ENCODE results near the gene PGA4.
"Not testable (repeated sequence)": the region's sequence is repeated elsewhere in the genome, so short reads cannot be mapped to it uniquely, and the experiment has no call there.

The PGA4 gene

DNA sequence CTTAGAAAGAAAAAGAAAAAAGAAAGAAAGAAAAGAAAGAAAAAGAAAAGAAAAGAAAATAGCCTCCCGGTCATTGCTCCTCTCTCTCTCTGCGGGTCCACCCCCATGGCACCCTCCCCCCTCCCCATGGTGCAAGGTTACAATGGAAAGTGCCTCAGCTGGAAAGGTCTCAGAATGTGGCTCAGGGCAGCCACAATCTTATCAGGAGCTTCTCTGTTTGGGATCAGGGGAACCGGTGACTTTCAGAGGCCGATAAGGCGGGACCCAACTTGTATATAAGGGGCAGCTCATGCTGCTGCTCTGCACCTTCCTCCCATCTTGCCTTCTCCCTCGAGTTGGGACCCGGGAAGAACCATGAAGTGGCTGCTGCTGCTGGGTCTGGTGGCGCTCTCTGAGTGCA lies at the start of gene PGA4:
Gene PGA4 (plus strand): TSS at position 301 of the 400 bp plus-strand sequence. CDS start 54 bp downstream, at position 355.
- not testable (repeated sequence) for H3K4me3 Mint-ChIP-seq; H3K4me1 Mint-ChIP-seq; H3K27ac Mint-ChIP-seq; H3K27me3 Mint-ChIP-seq; H3K36me3 Mint-ChIP-seq; DNase-seq; ATAC-seq (replicated peaks); H3K9me3 Mint-ChIP-seq

GRCh38 chr11:61172356-61172755 lies 49.8 kb upstream of the PGA4 start:
- H3K9me3 Mint-ChIP-seq = peaks cover 5% of the 10 kb centered on the region in 2 donors
- peaks cover 0 to 4% of the 10 kb centered on the region in 2 donors for H3K36me3 Mint-ChIP-seq
- ATAC-seq (replicated peaks) (no peak), DNase-seq (no peak)
- H3K4me3 Mint-ChIP-seq = peak overlapping the region in 1 of 2 donors; percentile 0
- H3K27ac Mint-ChIP-seq = peak overlapping the region; percentile 47
- H3K4me1 Mint-ChIP-seq = peaks cover 19 to 27% of the 10 kb centered on the region in 2 donors
- H3K27me3 Mint-ChIP-seq = no peaks in the 10 kb centered on the region

DNA sequence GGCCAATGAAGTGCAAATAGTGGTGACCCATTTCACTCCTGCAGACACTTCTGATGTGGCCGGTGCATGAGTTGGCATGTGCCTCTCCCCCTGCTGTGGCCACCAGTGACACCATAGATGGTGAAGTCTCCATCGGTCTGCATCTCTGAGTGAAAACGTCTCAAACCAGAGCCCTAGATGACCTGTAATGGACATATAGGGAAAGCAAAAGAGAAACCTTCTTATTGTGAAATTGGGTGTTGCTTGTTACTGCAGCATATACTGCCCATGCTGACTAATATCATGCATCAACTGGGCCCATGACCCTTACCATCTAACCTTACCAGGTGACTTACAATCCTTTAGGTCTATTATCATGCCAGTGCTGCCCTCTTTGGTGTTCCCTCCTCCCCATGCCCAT lies 49.3 kb upstream of the PGA4 start:
- peaks cover 3 to 5% of the 10 kb centered on the region in 2 donors for H3K9me3 Mint-ChIP-seq
- H3K36me3 Mint-ChIP-seq = peaks cover 0 to 4% of the 10 kb centered on the region in 2 donors
- H3K27me3 Mint-ChIP-seq = no peaks in the 10 kb centered on the region
- H3K27ac Mint-ChIP-seq = peak overlapping the region; percentile 47
- no peak overlapping the region for H3K4me3 Mint-ChIP-seq
- no peak for DNase-seq
- peak in 1 of 2 donors; percentile 23 for ATAC-seq (replicated peaks)
- H3K4me1 Mint-ChIP-seq = peaks cover 17 to 22% of the 10 kb centered on the region in 2 donors

- H3K9me3 Mint-ChIP-seq = peaks cover 3 to 5% of the 10 kb centered on the region in 2 donors
- H3K36me3 Mint-ChIP-seq = peaks cover 0 to 4% of the 10 kb centered on the region in 2 donors
- peaks cover 15 to 19% of the 10 kb centered on the region in 2 donors for H3K4me1 Mint-ChIP-seq
- no peak overlapping the region for H3K4me3 Mint-ChIP-seq
- H3K27me3 Mint-ChIP-seq = no peaks in the 10 kb centered on the region
- ATAC-seq (replicated peaks) = no peak
- DNase-seq = no peak
- H3K27ac Mint-ChIP-seq = no peak overlapping the region
These were observed 48.7 kb upstream of the PGA4 start for GRCh38 chr11:61173456-61173855.

- Mint-ChIP-seq H3K27ac (no peak overlapping the region), H3K36me3 (peaks cover 0 to 4% of the 10 kb centered on the region in 2 donors), H3K9me3 (peaks cover 3 to 5% of the 10 kb centered on the region in 2 donors), H3K27me3 (peaks cover 0 to under 1% of the 10 kb centered on the region in 2 donors), H3K4me1 (peaks cover 15 to 19% of the 10 kb centered on the region in 2 donors), H3K4me3 (no peak overlapping the region)
- DNase-seq (no peak), ATAC-seq (replicated peaks) (no peak)
These were observed 47.9 kb upstream of the PGA4 start for GRCh38 chr11:61174273-61174672.

DNA sequence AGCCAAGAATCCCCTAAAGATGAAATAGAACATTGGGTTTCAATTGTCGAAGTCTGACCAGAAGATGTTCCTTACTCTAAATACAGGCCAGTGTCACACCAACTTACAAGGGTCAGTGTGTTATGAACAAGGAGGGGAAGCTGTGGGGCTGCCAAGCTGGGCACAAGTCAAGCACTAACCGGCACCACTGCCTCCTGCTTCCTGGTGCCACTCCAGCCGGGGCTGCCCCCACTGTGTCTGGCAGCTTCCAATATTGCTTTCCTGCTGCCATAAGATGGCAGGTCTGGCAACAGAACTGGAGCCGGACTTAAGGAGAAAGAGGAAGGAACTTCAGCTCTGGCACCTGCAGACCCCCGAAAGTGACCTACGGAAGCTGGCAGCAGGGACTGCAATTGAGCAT lies 47.2 kb upstream of the PGA4 start:
- H3K4me3 Mint-ChIP-seq = no peak overlapping the region
- no peak overlapping the region for H3K27ac Mint-ChIP-seq
- peaks cover 15 to 19% of the 10 kb centered on the region in 2 donors for H3K4me1 Mint-ChIP-seq
- peaks cover 0 to 5% of the 10 kb centered on the region in 2 donors for H3K27me3 Mint-ChIP-seq
- H3K9me3 Mint-ChIP-seq = peaks cover 3 to 5% of the 10 kb centered on the region in 2 donors
- peaks cover 0 to 4% of the 10 kb centered on the region in 2 donors for H3K36me3 Mint-ChIP-seq
- ATAC-seq (replicated peaks) (no peak), DNase-seq (no peak)

GRCh38 chr11:61176446-61176845 lies 45.7 kb upstream of the PGA4 start:
- H3K36me3 Mint-ChIP-seq = peaks cover 0 to 4% of the 10 kb centered on the region in 2 donors
- H3K27me3 Mint-ChIP-seq = peaks cover 0 to 5% of the 10 kb centered on the region in 2 donors
- no peak for DNase-seq
- no peak for ATAC-seq (replicated peaks)
- no peak overlapping the region for H3K27ac Mint-ChIP-seq
- H3K4me3 Mint-ChIP-seq = no peak overlapping the region
- H3K9me3 Mint-ChIP-seq = peaks cover 3 to 5% of the 10 kb centered on the region in 2 donors
- H3K4me1 Mint-ChIP-seq = peaks cover 13 to 15% of the 10 kb centered on the region in 2 donors

GRCh38 chr11:61180205-61180604 lies 41.9 kb upstream of the PGA4 start:
- H3K36me3 Mint-ChIP-seq; H3K9me3 Mint-ChIP-seq; H3K27ac Mint-ChIP-seq; H3K27me3 Mint-ChIP-seq; H3K4me3 Mint-ChIP-seq; ATAC-seq (replicated peaks); H3K4me1 Mint-ChIP-seq; DNase-seq: not testable (repeated sequence)

- ATAC-seq (replicated peaks) (no peak), DNase-seq (no peak)
- Mint-ChIP-seq H3K27ac (no peak overlapping the region), H3K27me3 (peaks cover 0 to 5% of the 10 kb centered on the region in 2 donors), H3K4me3 (no peak overlapping the region), H3K9me3 (no peaks in the 10 kb centered on the region), H3K4me1 (no peaks in the 10 kb centered on the region), H3K36me3 (no peaks in the 10 kb centered on the region)
These were observed 40.7 kb upstream of the PGA4 start for GRCh38 chr11:61181489-61181888.

GRCh38 chr11:61183645-61184044 lies 38.5 kb upstream of the PGA4 start:
- Mint-ChIP-seq H3K9me3 (no peaks in the 10 kb centered on the region), H3K27ac (no peak overlapping the region), H3K36me3 (no peaks in the 10 kb centered on the region), H3K4me1 (peaks cover 0 to 6% of the 10 kb centered on the region in 2 donors), H3K4me3 (no peak overlapping the region), H3K27me3 (peaks cover 0 to 5% of the 10 kb centered on the region in 2 donors)
- DNase-seq (no peak), ATAC-seq (replicated peaks) (no peak)

DNA sequence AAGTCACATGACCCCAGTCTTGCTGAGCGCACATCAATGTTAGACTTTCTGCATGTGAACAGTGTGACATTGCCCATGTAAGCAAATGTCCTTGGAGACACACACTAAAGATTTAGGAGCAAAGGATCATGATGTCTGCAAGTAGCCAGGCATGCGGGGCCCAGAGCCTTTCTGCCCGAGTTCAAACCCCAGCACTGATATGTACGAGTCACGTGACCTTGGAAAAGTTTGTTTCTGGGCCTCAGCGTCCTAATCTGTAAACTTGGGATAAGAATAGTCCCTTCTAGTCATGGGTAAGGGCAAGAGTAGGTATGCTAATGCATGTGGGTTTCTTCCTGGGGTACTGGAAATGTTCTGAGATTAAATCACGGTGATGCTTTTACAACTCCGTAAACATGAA lies 35.6 kb upstream of the PGA4 start:
- H3K4me3 Mint-ChIP-seq = no peak overlapping the region
- DNase-seq = no peak
- no peak for ATAC-seq (replicated peaks)
- H3K9me3 Mint-ChIP-seq = no peaks in the 10 kb centered on the region
- no peaks in the 10 kb centered on the region for H3K27me3 Mint-ChIP-seq
- no peak overlapping the region for H3K27ac Mint-ChIP-seq
- no peaks in the 10 kb centered on the region for H3K36me3 Mint-ChIP-seq
- peaks cover 0 to 6% of the 10 kb centered on the region in 2 donors for H3K4me1 Mint-ChIP-seq

GRCh38 chr11:61187505-61188130 lies 34.5 kb upstream of the PGA4 start:
- H3K27ac Mint-ChIP-seq = no peak overlapping the region
- H3K36me3 Mint-ChIP-seq = no peaks in the 10 kb centered on the region
- peaks cover 2 to 3% of the 10 kb centered on the region in 2 donors for H3K27me3 Mint-ChIP-seq
- peaks cover 0 to 6% of the 10 kb centered on the region in 2 donors for H3K4me1 Mint-ChIP-seq
- no peak overlapping the region for H3K4me3 Mint-ChIP-seq
- DNase-seq (peak; percentile 67), ATAC-seq (replicated peaks) (peak; percentile 87 to 94)
- H3K9me3 Mint-ChIP-seq = no peaks in the 10 kb centered on the region

- Mint-ChIP-seq H3K36me3 (no peaks in the 10 kb centered on the region), H3K4me1 (peaks cover 0 to 6% of the 10 kb centered on the region in 2 donors), H3K27me3 (peaks cover 9 to 12% of the 10 kb centered on the region in 2 donors), H3K27ac (no peak overlapping the region), H3K4me3 (no peak overlapping the region), H3K9me3 (no peaks in the 10 kb centered on the region)
- no peak for ATAC-seq (replicated peaks)
- no peak for DNase-seq
These were observed 32.2 kb upstream of the PGA4 start for GRCh38 chr11:61189933-61190332.

- no peaks in the 10 kb centered on the region for H3K4me1 Mint-ChIP-seq
- DNase-seq (no peak), ATAC-seq (replicated peaks) (no peak)
- no peaks in the 10 kb centered on the region for H3K9me3 Mint-ChIP-seq
- H3K4me3 Mint-ChIP-seq = no peak overlapping the region
- H3K36me3 Mint-ChIP-seq = no peaks in the 10 kb centered on the region
- peak overlapping the region; percentile 9 for H3K27ac Mint-ChIP-seq
- H3K27me3 Mint-ChIP-seq = peaks cover 16 to 22% of the 10 kb centered on the region in 2 donors
These were observed 28.6 kb upstream of the PGA4 start for GRCh38 chr11:61193596-61193995.

DNA sequence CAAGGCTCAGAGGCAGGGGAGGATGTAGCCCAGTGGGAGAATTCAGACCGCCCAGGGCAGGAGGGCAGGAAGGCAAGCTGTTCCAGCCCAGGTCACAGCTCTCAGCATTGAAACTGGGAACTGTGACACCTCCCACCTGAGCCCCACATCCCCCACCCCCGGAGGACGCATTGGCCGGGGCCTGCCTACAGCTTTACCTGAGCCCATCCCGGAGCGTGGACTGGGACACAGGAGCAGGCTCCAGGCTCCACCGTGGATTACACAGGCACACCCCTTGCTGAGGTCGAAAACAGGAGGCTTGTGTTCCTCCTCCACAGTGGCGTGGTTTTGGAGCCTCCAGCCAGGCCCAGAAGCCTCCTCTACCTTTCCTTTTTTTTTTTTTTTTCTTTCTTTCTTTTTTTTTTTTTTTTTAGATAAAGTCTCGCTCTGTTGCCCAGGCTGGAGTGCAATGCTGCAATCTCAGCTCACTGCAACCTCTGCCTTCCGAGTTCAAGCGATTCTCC lies 27.9 kb upstream of the PGA4 start:
- Mint-ChIP-seq H3K4me3 (no peak overlapping the region), H3K9me3 (no peaks in the 10 kb centered on the region), H3K4me1 (no peaks in the 10 kb centered on the region), H3K27ac (no peak overlapping the region), H3K36me3 (no peaks in the 10 kb centered on the region), H3K27me3 (peaks cover 18 to 22% of the 10 kb centered on the region in 2 donors)
- ATAC-seq (replicated peaks) (no peak), DNase-seq (no peak)
